H9 (cell line): ENCODE data around the gene DPF3. TPM values are rescaled to one million over a fixed set of nuclear protein-coding genes. Genes with fewer than 3 reads are reported as not detected.

Experiments used
- DNase-seq: peaks from one replicate; pipeline ENCODE4 v3.0.0-alpha.2; 2017
- H2AFZ ChIP-seq: one replicate; pipeline ENCODE4 v1.6.1; 2013; ENCODE audit warnings: mild to moderate bottlenecking, low read length, control low read depth, moderate library complexity
- H2AK5ac ChIP-seq: 2 replicates; pipeline ENCODE4 v1.6.1; 2013; ENCODE audit warnings: low read length, control low read depth, mixed read lengths; ENCODE audit not compliant: insufficient read length
- H2BK120ac ChIP-seq: one replicate; pipeline ENCODE4 v1.6.1; 2013; ENCODE audit warnings: low read depth, mild to moderate bottlenecking, low read length, control low read depth, inconsistent platforms; ENCODE audit not compliant: poor library complexity, severe bottlenecking
- H2BK12ac ChIP-seq: 2 replicates; pipeline ENCODE4 v1.6.1; 2013; ENCODE audit warnings: low read length, control low read depth, mixed read lengths, low read depth; ENCODE audit not compliant: insufficient read length
- H2BK15ac ChIP-seq: 2 replicates; pipeline ENCODE4 v1.6.1; 2013; ENCODE audit warnings: low read depth, low read length, control low read depth
- H2BK20ac ChIP-seq: one replicate; pipeline ENCODE4 v1.6.1; 2013; ENCODE audit warnings: low read depth, mild to moderate bottlenecking, low read length, control low read depth, inconsistent platforms; ENCODE audit not compliant: poor library complexity, severe bottlenecking
- H2BK5ac ChIP-seq: 2 replicates; pipeline ENCODE4 v1.6.1; 2013; ENCODE audit warnings: low read length, control low read depth, mixed read lengths; ENCODE audit not compliant: insufficient read length
- H3K14ac ChIP-seq: 2 replicates; pipeline ENCODE4 v1.6.1; 2013; ENCODE audit warnings: low read length, control low read depth; ENCODE audit not compliant: insufficient read depth
- H3K18ac ChIP-seq: 2 replicates; pipeline ENCODE4 v1.6.1; 2013; ENCODE audit warnings: low read depth, mild to moderate bottlenecking, mixed read lengths, low read length, control low read depth; ENCODE audit not compliant: insufficient read length
- H3K23ac ChIP-seq: 2 replicates; pipeline ENCODE4 v1.6.1; 2013; ENCODE audit warnings: low read length, control low read depth, mixed read lengths, low read depth; ENCODE audit not compliant: insufficient read length
- H3K23me2 ChIP-seq: 2 replicates; pipeline ENCODE4 v1.6.1; 2013; ENCODE audit warnings: low read depth, mild to moderate bottlenecking, mixed read lengths, low read length, control low read depth; ENCODE audit not compliant: insufficient read length, poor library complexity, severe bottlenecking
- H3K27ac ChIP-seq: 2 replicates; pipeline ENCODE4 v1.5.1; 2013; ENCODE audit warnings: low read length, control low read depth, mixed read lengths, low read depth; ENCODE audit not compliant: insufficient read length
- H3K27me3 ChIP-seq: 2 replicates; pipeline ENCODE4 v1.6.1; 2013; ENCODE audit warnings: low read length, control low read depth, inconsistent platforms; ENCODE audit not compliant: insufficient read depth
- H3K4ac ChIP-seq: 2 replicates; pipeline ENCODE4 v1.6.1; 2013; ENCODE audit warnings: low read depth, mild to moderate bottlenecking, control low read depth, inconsistent platforms, low read length, moderate library complexity
- H3K4me1 ChIP-seq: 2 replicates; pipeline ENCODE4 v1.6.1; 2013; ENCODE audit warnings: low read length, control low read depth, inconsistent platforms; ENCODE audit not compliant: insufficient read depth
- H3K4me2 ChIP-seq: 2 replicates; pipeline ENCODE4 v1.6.1; 2013; ENCODE audit warnings: low read length, control low read depth, mixed read lengths; ENCODE audit not compliant: insufficient read length, insufficient read depth
- H3K56ac ChIP-seq: 2 replicates; pipeline ENCODE4 v1.6.1; 2013; ENCODE audit warnings: low read depth, mild to moderate bottlenecking, mixed read lengths, low read length, control low read depth; ENCODE audit not compliant: insufficient read length
- H3K79me1 ChIP-seq: 2 replicates; pipeline ENCODE4 v1.6.1; 2013; ENCODE audit warnings: low read depth, mild to moderate bottlenecking, moderate library complexity, low read length, control low read depth, inconsistent platforms; ENCODE audit not compliant: insufficient read depth, poor library complexity, severe bottlenecking
- H3K79me2 ChIP-seq: 2 replicates; pipeline ENCODE4 v1.6.1; 2013; ENCODE audit warnings: low read length, control low read depth, inconsistent platforms; ENCODE audit not compliant: insufficient read depth
- H3K9ac ChIP-seq: 2 replicates; pipeline ENCODE4 v1.6.1; 2013; ENCODE audit warnings: low read length, control low read depth, mixed read lengths; ENCODE audit not compliant: insufficient read length; ENCODE audit errors: extremely low read depth
- H3K9me3 ChIP-seq: one replicate; pipeline ENCODE4 v1.6.1; 2013; ENCODE audit warnings: low read depth, low read length, inconsistent platforms; ENCODE audit not compliant: control insufficient read depth
- H3T11ph ChIP-seq: one replicate; pipeline ENCODE4 v1.6.1; 2013; ENCODE audit warnings: mild to moderate bottlenecking, low read length, control low read depth, inconsistent platforms
- H4K20me1 ChIP-seq: one replicate; pipeline ENCODE4 v1.6.1; 2013; ENCODE audit not compliant: control insufficient read depth, insufficient read length, insufficient read depth
- H4K5ac ChIP-seq: 2 replicates; pipeline ENCODE4 v1.6.1; 2013; ENCODE audit warnings: low read depth, mild to moderate bottlenecking, mixed read lengths, low read length, control low read depth; ENCODE audit not compliant: insufficient read length
- H4K8ac ChIP-seq: replicated peaks from 2 replicates; pipeline ENCODE4 v1.6.1; 2013; ENCODE audit warnings: low read length, control low read depth, mixed read lengths, low read depth; ENCODE audit not compliant: insufficient read length
- H4K91ac ChIP-seq: 2 replicates; pipeline ENCODE4 v1.6.1; 2013; ENCODE audit warnings: low read depth, mild to moderate bottlenecking, moderate library complexity, mixed read lengths, low read length, control low read depth; ENCODE audit not compliant: insufficient read length
- H3K27ac Mint-ChIP-seq, 3 experiments: 2 replicates in 2 of 3; 3 replicates in 1 of 3; pipeline ENCODE4 v1.8.0; 2020 to 2021; ENCODE audit warnings: mixed read lengths in 3 of 3, mild to moderate bottlenecking in 1 of 3, moderate library complexity in 1 of 3
- H3K27me3 Mint-ChIP-seq: 2 replicates; pipeline ENCODE4 v1.8.0; 2021; ENCODE audit warnings: low read depth, mild to moderate bottlenecking, moderate library complexity, mixed read lengths
- H3K36me3 Mint-ChIP-seq, 3 experiments: 2 replicates in 2 of 3; 3 replicates in 1 of 3; pipeline ENCODE4 v1.8.0; 2020 to 2021; ENCODE audit warnings: low read depth in 3 of 3, mixed read lengths in 3 of 3; ENCODE audit not compliant: insufficient read depth in 1 of 3
- H3K4me1 Mint-ChIP-seq, 2 experiments: 2 replicates each; pipeline ENCODE4 v1.8.0; 2020; ENCODE audit warnings: mixed read lengths in 2 of 2
- H3K4me3 Mint-ChIP-seq, 2 experiments: 2 replicates in 1 of 2; 3 replicates in 1 of 2; pipeline ENCODE4 v1.8.0; 2020 to 2021; ENCODE audit warnings: mild to moderate bottlenecking in 2 of 2, mixed read lengths in 2 of 2, moderate library complexity in 1 of 2
- H3K9me3 Mint-ChIP-seq, 2 experiments: 2 replicates in 1 of 2; 3 replicates in 1 of 2; pipeline ENCODE4 v1.8.0; 2020; ENCODE audit warnings: mild to moderate bottlenecking in 2 of 2, mixed read lengths in 2 of 2, moderate library complexity in 1 of 2
- CTCF ChIP-seq: fragments of 200-600 bp; sonication (generic); conservative IDR thresholded peaks from 3 replicates; pipeline ENCODE4 v1.8.0; 2021; ENCODE audit warnings: antibody characterized with exemption, mild to moderate bottlenecking
- WGBS: extraction: QIAGEN DNeasy Blood & Tissue Kit; methylation state at CpG from one replicate; pipeline ENCODE4 v1.1.7; 2013; ENCODE audit warnings: missing lambda C conversion rate, low lambda C conversion rate, mixed read lengths; ENCODE audit not compliant: insufficient read length; ENCODE audit errors: extremely low coverage; 5-methylcytosine and 5-hydroxymethylcytosine counted together
- total RNA-seq: library from RNA; stranded (reverse); gene quantifications from 2 replicates; pipeline ENCODE4 v1.2.1, GENCODE V29; 2021

DPF3 gene
- total RNA-seq, 1 experiment from 2014 or later = not detected

GRCh38 chr14:72606879-72607278, 287.0 kb downstream of the DPF3 start:
- H3K27me3 Mint-ChIP-seq = peaks cover 10% of the 10 kb centered on the region
- no peaks in the 10 kb centered on the region for H3K27me3 ChIP-seq
- H2BK15ac ChIP-seq = no peak overlapping the region
- no peak overlapping the region for H3K23ac ChIP-seq
- no peak overlapping the region for H3T11ph ChIP-seq
- H3K4me3 Mint-ChIP-seq = no peak overlapping the region
- no peak overlapping the region for H3K56ac ChIP-seq
- H2BK12ac ChIP-seq = no peak overlapping the region
- H4K5ac ChIP-seq = no peak overlapping the region
- H2BK20ac ChIP-seq = no peak overlapping the region
- H3K79me1 ChIP-seq = no peaks in the 10 kb centered on the region
- no peaks in the 10 kb centered on the region for H3K9me3 ChIP-seq
- no peak overlapping the region for H3K18ac ChIP-seq
- H3K27ac ChIP-seq = no peak overlapping the region
- no peak overlapping the region for H4K8ac ChIP-seq
- H3K27ac Mint-ChIP-seq = no peak overlapping the region
- no peak overlapping the region for H4K91ac ChIP-seq
- no peaks in the 10 kb centered on the region; a peak in 1 of 5 replicates for H3K9me3 Mint-ChIP-seq
- no peaks in the 10 kb centered on the region for H3K79me2 ChIP-seq
- no peaks in the 10 kb centered on the region for H4K20me1 ChIP-seq
- no peak overlapping the region for H2AFZ ChIP-seq
- no peak overlapping the region for H2BK120ac ChIP-seq
- no peak overlapping the region for H3K4ac ChIP-seq
- H3K36me3 Mint-ChIP-seq = no peaks in the 10 kb centered on the region; a peak in 1 of 7 replicates
- no peak overlapping the region for H2AK5ac ChIP-seq
- H3K14ac ChIP-seq = no peak overlapping the region
- no peaks in the 10 kb centered on the region for H3K23me2 ChIP-seq
- DNase-seq = no peak
- no peaks in the 10 kb centered on the region for H3K4me1 ChIP-seq
- no peak overlapping the region for H2BK5ac ChIP-seq
- no peak for TF ChIP-seq CTCF
- no CpG with 5 or more reads among the region's 1 CpG for WGBS
- H3K4me2 ChIP-seq = no peak overlapping the region
- peaks cover 4 to 5% of the 10 kb centered on the region in 2 experiments; a peak in 2 of 4 replicates for H3K4me1 Mint-ChIP-seq
- no peak overlapping the region for H3K9ac ChIP-seq
